ENCODE results near the gene PLAC8L1. TPM values are rescaled to one million over a fixed set of nuclear protein-coding genes. Genes with fewer than 3 reads are reported as not detected.

The PLAC8L1 gene
- total RNA-seq, 1 donor from 2014 or later, result 0.82 TPM

DNA sequence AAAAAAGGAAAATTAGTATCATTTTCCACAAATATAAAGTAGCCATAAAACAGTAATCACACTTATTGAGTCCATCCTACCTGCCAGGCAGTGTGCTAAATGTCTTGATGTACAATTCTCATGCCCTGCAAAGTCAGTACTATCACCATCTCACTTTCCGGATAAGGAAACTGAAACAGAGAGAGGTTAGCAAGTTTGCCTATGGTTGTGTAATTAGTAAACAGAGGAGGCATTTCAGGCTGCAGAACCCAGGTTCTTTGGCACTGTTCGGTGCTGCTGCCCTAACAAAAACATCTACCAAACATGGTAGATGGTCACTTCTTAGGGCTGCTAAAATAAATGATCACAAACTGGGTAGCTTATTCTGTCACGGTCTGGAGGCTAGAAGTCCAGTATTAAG, 22.6 kb downstream of the PLAC8L1 start:
- DNase-seq (ENCODE audit: low spot score in 2 of 2) (no peak), FAIRE-seq (no peak)

DNA sequence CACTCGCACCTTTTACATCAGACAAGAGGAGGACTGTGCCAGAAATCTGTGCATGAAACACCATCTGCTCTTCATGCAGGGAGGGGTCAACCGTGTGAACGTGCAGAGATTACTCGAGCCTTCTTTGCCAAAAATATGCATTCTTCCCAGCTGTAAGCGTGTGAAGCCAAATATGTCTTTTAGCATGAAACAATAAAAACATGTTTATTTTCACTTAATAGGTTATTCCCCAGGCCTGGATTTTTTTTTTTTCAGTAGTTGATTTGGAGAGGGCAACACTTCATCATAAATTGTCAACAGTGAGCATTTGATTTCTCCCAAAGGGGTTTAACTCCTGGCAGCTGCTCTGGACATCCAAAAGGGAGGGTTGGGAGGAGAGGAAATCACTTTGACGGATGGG, 23.8 kb downstream of the PLAC8L1 start:
- FAIRE-seq (no peak), DNase-seq (ENCODE audit: low spot score in 2 of 2) (no peak)

DNA sequence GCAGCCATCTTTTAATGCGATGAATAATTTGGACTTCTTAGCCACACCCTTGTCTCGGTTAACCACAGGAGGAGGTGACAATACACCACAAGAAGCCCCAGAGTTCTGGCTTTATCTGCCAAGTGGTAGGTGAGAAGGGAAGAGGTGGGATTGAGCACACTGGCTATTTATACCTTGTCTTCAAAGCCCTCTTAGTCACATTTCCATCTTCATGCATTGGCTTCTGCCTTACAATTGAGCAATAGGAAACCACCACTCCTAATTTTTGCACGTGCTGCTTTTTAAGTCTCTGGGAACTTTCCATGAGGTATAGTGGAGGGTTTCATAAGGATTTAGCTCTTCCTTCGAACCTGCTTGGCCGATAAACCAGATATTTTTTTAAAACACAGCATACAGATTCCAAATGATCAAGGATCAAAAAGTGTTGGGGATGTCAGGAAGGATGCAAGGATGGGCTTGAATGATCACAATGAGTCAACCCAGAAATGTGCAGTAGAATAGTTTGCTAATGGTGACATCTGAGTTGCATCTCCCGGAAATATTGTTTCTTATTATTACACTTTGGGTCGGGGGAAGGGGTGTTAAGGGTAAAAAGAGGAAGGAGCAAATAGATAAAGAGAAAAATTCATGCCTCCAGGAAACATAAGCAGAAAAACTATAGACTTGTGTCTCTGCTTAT, 25.5 kb downstream of the PLAC8L1 start:
- DNase-seq (ENCODE audit: low spot score in 2 of 2) (no peak), FAIRE-seq (no peak)

DNA sequence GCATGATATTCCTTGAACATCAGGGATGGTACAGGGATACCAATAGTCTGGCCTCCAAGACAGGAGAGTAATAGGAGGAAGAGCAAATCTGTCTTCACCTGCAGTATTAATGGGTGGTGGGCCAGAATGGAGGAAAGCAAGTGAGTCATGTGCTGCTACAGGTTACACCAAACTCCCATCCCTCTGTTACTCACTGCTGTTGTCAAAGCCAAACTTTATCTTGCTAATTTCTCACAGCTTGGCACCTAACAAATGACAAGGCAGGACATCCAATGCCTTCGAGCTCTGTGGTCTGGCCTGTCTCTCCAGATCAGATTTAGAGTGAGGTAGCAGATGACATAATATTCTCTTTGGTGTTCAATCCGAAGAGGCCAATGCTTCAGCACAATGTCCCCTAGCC, 26.8 kb downstream of the PLAC8L1 start:
- no peak for FAIRE-seq

DNA sequence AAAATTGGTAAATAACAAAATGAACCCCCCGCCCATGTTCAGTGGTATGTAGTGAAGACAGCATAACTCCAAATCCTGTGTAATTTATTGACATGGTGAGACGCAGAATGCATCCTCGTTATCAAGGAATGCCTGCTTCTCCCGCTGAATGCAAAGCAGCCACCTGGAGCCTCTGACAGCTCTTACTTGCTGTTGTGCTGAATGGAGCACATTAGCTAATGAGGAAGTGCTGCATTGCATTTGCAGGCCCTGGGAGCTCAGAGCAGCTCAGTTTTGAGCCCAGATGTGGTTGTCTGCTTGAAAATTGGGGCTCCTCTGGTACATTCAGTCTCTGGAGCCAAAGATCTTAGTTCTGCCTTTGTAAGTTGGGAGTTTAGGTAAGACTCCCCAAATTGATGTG, 28.9 kb downstream of the PLAC8L1 start:
- FAIRE-seq, result no peak
- no peak for DNase-seq (ENCODE audit: low spot score in 2 of 2)

More for the DNA sequence above, 26.8 kb downstream of the PLAC8L1 start:
- DNase-seq (ENCODE audit: low spot score in 2 of 2), result no peak

DNA sequence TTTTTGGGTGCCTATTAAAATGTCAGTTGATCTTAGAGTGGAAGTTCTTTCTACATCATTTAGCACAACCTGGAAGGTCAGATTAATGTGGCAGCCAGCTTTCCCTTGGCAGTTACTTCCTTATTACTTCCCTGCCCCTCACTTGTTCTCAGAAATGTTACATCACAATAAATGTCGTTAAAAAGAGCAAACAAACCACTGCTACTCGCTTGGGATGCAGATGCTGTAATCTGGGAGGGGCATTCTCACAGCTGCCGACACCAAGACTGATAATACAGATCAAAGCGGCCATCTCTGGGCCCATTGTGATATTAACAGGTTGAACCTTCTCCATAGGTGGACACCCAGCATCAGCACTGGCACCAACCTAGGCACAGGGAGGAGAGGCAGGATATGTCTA, 29.3 kb downstream of the PLAC8L1 start:
- no peak for FAIRE-seq

DNA sequence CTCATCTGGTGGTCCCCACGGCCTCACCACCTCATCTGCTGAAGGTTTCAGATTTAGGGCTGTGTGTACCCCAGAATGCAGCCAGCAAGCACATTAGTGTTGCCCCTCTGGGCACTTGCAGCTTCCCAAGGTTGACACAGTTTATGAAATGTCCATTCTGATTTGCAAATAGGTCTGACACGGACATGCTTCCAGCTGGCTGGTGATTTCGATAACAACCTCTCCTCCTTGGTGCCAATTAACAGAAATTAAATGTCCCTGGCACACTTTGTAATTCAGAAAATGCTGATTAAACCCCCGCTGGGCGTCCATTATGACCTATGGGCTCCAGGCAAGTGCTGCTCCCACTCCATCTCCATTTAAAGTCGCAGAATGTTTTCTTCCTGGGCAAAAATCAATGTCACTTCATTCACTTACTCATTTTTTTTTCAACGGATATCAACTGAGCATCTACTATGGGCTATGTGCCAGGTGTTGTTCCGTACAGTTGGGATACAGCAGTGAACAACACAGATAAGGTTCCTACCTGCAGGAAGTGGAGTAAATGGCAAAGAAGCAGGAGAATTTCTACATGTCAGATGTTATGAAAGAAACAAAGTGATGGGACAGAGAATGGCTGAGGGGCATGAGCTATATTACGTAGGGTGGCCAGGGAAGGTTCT, 32.0 kb downstream of the PLAC8L1 start:
- FAIRE-seq (no peak), DNase-seq (ENCODE audit: low spot score in 2 of 2) (no peak)

More for the DNA sequence above, 29.3 kb downstream of the PLAC8L1 start:
- DNase-seq (ENCODE audit: low spot score in 2 of 2), result no peak

DNA sequence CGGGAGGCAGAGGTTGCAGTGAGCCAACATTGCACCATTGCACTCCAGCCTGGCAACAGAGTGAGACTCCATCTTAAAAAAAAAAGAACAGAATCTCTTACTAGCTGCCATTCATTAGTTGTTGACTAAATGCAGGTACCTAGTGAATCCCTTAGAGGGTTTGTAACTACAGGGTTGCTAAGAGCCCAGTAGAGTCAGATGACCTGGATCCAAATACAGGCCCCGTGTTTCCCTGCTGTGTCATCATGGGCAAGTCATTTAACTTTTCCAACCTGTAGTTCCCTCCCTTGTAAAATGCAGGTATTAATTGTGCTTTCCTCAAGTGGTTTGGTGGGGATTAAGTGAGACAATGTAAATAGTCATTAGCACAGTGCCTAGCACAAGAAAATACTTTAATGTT, 32.8 kb downstream of the PLAC8L1 start:
- FAIRE-seq, result no peak
- no peak for DNase-seq (ENCODE audit: low spot score in 2 of 2)

DNA sequence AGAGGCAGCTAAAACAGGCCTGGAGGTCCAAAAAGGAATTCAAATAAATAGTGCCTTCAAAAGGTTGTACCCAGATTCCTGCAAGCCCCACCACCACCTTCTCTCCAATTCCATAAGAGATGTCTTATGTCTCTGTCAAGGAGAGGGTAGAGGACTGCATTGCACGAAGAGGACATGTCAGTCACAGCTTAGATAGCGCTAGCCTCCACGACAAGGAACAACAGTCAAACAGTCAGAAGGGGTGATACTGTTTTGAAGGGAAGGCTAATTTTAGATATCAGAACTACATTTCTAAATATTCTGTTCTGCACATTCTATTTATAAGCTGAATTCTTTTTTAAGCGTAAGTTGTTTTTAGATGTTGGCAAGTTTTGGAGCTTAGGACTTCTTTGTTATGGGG, 34.2 kb downstream of the PLAC8L1 start:
- DNase-seq (ENCODE audit: low spot score in 2 of 2) (no peak), FAIRE-seq (no peak)

DNA sequence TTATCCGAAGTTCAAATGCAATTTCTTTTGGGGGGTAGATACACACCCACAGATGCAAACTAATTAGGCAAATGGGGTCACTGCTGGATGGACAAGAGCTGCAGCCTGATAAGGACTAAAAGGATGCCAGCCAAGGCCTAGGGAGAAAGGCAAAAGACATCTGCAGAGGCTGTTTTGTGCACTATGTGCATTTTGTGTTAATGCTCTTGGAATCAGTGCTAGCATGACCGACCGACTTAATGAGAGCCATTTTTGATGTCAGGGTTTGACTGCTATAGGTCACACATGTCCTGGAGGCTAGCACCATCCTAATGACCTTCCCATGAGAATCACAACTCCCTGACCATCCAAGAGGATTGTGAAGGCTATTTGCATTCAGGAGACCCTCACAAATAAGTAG, 34.6 kb downstream of the PLAC8L1 start:
- FAIRE-seq, result no peak
- DNase-seq (ENCODE audit: low spot score in 2 of 2), result no peak

DNA sequence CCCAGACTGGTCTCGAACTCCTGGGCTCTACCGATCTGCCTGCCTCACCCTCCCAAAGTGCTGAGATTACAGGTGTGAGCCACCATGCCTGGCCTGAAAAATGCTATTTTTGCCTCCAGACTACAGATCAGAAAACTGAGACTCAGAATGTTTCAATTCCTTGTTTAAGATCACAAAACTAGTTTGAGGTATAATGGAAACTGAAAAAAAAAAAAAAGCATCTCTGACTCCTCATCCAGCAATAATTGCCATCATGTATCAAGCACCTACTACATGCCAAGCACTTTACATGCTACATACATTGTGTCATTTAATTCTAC, 35.6 kb downstream of the PLAC8L1 start:
- no peak for FAIRE-seq
- DNase-seq (ENCODE audit: low spot score in 2 of 2), result no peak

DNA sequence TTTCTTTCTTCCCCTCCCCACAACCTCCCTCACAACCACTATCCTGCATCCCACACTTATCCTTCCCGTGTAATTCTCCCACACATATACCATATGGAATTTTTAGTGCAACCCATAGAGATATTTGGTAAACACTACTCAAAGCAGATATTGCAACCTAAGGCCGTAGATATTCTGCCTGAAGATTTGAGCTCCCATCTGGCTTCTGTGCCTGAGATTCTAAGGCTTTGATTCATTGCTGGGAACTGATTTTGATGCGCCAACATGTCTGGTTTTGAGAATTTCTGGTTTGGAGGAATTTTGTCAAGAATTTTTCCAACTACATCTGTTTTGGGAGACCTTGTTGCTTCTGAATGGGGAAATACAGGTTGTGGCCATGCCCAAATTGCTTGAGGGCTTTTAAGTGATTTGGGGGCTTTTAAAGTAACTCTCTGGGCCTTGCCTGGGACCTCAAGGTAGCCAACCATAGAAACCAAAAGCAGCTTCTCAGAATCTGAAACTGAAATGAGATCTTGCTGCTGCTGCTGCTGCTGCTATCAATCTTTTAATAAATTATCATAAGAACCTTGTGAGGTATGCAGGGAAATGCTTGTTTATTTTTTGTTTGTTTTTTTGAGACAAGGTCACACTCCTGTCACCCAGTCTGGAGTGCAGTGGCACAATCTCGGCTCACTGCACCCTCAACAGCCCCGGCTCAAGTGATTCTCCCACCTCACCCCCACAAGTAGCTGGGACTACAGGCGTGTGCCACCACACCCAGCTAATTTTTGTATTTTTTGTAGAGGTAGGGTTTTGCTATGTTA, 36.2 kb downstream of the PLAC8L1 start:
- no peak for FAIRE-seq
- no peak for DNase-seq (ENCODE audit: low spot score in 2 of 2)

DNA sequence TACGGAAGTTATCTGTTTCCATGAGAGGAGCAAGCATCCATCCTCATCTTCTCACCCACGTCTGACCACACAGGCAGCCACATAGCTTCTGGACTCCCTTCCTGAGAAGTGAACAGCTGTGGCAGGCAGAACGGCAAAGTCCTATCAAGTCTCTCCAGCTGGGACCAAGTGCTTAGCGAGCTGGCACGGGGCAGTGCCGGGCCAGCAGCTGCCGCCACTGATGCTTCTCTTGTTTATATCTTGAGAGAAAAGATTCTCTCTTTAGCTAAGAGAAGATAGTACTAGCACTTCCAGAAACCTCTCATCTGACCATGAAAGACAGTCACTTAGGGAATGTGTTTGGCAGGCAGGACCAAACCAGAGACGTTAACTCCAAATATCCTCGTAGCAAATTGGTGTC, 37.2 kb downstream of the PLAC8L1 start:
- FAIRE-seq, result no peak
- DNase-seq (ENCODE audit: low spot score in 2 of 2), result no peak

DNA sequence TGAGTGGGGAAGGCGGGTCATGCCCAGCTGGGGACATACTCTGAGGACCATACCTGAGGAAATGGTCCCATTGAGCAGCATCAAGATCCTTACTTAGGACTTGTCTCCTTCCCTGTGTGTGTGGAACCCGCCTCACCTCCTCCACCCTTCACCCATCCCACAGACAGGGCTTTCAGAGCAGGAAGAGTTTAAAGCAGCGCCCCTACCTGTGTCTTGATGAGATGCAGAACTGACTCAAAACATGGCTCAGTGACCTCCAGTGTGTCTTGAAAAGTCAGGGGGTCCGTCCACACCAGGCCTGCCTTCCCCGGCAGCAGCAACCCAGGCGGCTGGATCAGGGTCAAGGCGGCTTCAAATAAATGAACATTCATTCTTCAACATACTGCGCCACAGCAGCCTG, 38.4 kb downstream of the PLAC8L1 start:
- no peak for DNase-seq (ENCODE audit: low spot score in 2 of 2)
- no peak for FAIRE-seq

DNA sequence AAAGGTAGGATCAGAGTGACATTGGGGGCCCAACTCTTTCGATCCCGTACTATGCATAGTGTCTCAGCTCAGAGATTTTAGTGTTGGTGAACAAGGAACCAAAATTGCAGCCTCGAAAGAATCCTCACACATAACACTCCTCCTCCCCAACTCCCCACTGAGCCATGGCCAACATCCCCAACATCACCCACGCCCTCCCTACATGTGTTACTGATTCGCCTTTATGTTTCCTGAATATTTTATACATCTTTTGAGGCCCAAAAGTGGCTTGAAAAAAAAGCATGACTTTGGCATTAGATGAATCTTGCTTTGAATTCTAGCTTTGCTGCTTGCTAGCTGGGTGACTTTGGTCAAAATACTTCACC, 45.2 kb downstream of the PLAC8L1 start:
- DNase-seq (ENCODE audit: low spot score in 2 of 2) (no peak), FAIRE-seq (no peak)

DNA sequence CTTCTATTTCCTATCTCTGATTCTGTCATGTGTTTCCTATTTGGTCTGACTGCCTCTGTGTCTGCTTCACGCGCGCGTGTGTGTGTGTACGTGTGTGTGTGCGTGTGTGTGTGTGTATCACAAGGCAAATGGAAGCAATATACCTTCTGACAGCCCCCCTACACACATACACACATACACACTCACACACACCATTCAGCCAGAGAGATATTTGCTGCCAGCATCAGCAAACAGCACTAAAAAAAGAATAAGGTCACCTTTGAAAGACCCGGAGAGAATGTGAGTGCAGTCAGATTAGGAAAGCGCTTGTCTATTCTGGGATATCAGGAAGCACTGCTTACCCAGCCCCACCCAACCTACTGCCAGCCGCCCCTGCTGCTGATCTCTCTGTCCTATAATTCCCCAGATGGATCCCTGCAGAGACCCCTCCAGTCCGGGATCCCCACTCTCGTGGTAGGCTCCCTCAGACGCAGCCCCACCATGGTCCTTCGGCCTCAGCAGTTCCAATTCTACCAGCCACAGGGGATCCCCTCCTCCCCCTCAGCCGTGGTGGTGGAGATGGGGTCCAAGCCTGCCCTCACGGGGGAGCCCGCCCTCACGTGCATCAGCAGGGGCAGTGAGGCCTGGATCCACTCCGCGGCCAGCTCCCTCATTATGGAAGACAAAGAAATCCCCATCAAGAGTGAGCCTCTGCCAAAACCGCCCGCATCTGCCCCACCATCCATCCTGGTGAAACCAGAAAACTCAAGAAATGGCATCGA, 45.7 kb downstream of the PLAC8L1 start:
- DNase-seq (ENCODE audit: low spot score in 2 of 2), result no peak
- FAIRE-seq, result no peak

DNA sequence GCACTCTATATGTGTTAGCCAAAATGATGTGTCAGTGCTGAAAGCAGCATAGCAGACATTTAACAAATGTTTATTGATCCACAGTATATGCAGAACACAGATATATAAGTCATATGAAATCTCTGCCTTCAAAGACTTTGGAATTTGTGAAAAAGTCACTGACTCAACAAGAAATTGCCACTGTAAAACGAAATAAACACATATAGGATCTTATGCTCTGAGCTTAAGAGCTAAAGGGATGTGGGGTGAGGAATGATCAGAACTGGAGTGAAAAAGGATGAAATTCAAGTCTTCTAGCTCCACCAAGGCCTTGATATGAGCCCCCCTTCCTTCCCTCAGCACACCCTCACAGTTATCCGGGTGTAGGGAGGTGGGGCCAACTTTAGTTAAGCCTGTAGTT, 49.9 kb downstream of the PLAC8L1 start:
- FAIRE-seq (no peak), DNase-seq (ENCODE audit: low spot score in 2 of 2) (no peak)

DNA sequence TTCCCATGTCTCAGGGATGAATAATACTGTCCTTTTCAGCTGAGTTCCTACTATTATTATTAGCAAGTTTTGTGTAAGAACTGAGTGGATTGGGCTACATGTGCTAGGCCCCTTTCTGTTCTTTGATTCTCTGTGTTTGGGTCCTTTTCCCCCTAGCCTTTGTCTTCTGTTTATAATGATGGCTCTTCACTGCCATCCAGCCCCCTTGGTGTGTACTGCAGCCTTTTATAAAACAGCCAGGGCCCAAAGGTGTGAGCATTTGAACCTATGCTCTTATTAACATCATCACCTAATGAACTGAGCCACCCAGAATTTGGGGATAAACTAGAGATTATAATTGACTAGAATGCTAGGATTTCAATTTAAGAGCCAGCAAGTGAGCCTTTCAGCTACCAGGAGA, 52.6 kb downstream of the PLAC8L1 start:
- DNase-seq (ENCODE audit: low spot score in 2 of 2), result no peak
- no peak for FAIRE-seq

DNA sequence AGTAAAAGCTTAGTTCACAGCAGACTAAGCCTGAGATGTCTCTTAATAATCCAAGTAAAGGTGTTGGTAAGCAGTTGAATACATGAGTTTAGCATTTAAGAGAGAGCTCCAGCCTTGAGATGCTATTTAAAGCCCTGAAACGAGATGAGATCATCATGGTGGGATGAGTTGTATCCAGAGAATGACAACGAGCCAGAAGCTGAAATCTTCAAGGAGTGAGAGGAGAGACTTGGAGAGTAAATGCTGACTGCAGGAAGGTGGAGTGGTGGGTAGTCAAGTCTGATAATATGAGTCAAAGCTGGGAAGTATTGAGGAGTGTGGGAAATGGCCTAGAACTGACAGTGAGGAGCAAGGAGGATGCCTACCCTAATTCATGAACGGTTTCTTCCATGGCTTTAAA, 53.7 kb downstream of the PLAC8L1 start:
- DNase-seq (ENCODE audit: low spot score in 2 of 2) (no peak), FAIRE-seq (no peak)

DNA sequence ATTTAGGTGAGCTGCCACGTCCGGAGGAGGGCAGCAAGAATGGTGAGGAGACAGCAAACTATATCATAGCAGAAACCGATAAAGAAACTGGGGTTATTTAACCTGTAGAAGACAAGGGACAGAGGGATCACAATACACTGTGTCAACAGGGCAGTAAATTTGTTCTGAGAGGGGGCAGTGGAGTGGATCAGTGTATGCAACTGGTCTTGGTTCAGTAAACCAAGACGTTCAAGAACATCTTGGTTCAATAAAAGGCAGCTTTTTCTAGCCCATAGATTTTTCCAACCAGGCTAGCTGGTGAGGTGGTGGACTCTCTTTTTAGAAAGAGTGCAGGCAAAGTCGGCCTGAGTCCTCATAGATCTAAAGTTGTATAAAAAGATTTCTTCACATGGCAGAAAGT, 55.3 kb downstream of the PLAC8L1 start:
- FAIRE-seq (no peak), DNase-seq (ENCODE audit: low spot score in 2 of 2) (no peak)

DNA sequence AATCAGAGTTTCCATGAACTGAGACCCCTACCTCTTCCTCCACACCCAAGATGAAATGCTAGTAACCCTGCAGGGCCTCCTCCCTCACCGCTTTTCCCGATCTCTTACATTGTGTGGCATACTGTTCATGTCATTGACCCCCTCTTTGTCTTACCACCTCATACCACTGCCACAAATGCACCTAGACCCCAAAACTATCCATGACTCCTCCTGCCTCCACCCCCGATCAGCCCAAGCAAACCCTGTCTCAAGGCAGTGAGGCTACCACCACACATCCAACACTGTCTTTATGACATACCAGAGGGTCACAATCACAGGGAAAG, 55.7 kb downstream of the PLAC8L1 start:
- FAIRE-seq (no peak), DNase-seq (ENCODE audit: low spot score in 2 of 2) (no peak)
